Measurements from ENCODE around the gene PXT1.
"Not testable (repeated sequence)": the region's sequence is repeated elsewhere in the genome, so short reads cannot be mapped to it uniquely, and the experiment has no call there.

The PXT1 gene

DNA sequence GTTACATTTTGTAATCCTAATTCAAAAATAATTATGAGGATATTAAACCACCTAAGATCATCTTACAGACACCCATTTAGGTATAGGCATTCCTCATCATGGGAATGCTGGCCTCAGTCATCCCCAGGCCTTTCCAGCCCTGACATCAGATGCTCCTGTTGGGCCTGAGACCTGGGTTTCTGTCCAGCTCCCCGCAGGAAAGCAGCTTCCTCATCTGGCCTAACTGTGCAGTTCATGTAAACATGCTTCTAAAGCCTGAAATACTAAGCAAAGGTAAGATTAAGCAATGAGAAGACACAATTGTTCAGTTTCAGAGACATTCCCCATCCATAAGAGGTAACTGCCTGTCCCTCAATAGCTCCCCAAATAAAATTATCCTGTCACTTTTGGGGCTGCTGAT lies 74.2 kb downstream of the PXT1 start:
- DNase-seq = no peak

DNA sequence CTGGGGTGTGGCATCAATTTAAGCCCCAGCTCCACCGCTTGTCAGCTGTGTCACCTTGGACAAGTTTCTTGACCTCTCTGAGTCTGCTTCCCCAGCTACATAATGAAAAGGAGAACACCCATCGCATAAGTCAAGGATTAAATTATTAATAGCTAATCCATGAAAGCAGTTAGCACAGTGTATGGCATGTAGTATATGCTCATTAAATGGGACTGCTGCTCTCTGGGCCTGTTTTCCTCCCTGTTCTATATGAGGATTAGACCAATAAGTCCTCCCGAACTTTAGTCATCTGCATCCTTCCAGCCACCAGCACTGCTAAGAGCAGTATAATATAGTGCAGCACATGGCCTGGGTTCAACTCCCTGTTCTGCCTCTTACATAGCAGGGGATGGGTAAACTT lies 74.9 kb downstream of the PXT1 start:
- no peak for DNase-seq

DNA sequence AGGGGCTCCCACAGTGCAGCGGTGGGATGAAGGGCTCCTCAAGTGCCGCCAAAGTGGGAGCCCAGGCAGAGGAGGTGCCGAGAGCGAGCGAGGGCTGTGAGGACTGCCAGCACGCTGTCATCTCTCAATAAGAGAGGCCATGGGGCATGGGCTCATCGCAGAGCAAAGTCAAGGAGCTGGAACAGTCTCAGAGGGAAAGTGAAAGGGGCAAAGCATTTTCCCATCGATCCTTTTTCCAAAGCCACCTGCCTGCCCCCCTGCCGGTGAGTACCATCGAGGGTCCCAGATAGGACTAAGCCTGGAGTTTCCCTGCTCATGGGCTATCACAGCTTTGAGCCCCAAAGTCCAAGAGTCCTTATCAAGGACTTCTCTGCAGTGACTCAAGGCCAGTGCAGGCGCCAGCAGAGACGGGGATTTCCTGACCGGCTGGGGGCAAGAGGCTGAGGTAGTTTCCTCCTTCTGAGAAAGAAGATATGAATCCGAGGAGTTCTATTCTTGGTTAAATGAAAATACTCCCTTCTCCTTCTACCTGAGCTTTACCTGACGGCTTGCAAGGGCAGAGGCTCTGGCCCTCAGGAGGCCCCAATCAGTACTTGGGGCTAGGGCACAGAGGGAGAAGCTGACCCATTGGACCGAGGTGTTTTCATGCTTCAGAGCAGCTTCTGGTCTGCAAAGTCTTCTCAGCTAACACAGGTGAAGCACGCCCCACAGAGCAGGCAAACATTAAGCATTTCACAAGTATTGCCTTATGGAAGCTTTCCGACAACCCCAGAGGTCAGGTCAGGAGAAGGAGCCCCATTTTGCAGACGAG lies 77.8 kb downstream of the PXT1 start:
- DNase-seq = no peak

DNA sequence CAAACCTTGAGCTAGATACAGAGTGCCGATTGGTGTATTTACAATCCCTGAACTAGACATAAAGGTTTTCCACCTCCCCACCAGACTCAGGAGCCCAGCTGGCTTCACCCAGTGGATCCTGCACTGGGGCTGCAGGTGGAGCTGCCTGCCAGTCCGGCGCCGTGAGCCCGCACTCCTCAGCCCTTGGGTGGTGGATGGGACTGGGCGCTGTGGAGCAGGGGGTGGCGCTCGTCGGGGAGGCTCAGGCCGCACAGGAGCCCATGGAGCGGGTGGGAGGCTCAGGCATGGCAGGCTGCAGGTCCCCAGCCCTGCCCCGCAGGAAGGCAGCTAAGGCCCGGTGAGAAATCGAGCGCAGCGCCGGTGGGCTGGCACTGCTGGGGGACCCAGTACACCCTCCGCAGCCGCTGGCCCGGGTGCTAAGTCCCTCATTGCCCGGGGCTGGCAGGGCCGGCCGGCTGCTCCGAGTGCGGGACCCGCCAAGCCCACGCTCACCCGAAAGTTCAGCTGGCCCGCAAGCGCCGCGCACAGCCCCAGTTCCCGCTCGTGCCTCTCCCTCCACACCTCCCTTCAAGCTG lies 78.5 kb downstream of the PXT1 start:
- DNase-seq = not testable (repeated sequence)

DNA sequence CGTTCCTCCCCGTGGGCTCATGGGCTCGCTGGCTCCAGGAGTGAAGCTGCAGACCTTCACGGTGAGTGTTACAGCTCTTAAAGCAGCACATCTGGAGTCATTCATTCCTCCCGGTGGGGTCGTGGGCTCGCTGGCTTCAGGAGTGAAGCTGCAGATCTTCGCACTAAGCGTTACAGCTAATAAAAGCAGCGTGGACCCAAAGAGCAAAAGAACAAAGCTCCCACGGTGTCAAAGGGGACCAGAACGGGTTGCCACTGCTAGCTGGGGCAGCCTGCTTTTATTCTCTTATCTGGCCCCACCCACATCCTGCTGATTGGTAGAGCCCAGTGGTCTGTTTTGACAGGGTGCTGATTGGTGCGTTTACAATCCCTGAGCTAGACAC lies 79.3 kb downstream of the PXT1 start:
- not testable (repeated sequence) for DNase-seq

DNA sequence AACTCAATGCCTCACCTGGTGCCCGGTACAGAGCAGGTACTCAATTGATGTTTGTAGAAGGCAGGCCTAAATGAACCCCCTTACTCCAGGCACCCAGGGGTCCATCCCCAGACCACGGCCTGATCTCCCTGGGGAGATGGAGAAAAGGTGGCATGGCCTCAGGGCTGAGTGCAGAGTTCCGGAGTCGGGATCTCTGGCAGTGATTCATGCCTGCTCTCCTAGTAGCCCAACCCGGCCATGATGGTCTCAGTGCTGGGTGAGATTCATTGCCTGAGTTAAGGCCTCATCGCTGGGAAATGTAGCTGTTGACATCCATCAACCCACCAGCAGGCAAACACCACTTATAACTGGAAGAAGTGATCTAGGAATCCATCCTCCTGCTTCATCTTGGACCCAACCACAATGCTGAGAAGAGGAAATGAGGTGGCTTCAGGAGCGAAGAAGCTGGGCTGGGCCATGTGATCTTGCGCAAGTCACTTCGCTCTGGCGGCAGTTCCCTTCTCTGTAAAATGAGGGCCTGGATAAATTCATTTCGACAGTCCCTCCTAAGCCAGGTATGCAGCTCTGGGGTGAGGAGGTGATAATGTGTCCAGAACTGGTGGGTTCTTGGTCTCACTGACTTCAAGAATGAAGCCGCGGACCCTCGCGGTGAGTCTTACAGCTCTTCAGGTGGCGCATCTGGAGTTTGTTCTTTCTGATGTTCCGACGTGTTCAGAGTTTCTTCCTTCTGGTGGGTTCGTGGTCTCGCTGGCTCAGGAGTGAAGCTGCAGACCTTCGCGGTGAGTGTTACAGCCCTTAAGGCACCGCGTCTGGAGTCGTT lies 79.9 kb downstream of the PXT1 start:
- no peak for DNase-seq

DNA sequence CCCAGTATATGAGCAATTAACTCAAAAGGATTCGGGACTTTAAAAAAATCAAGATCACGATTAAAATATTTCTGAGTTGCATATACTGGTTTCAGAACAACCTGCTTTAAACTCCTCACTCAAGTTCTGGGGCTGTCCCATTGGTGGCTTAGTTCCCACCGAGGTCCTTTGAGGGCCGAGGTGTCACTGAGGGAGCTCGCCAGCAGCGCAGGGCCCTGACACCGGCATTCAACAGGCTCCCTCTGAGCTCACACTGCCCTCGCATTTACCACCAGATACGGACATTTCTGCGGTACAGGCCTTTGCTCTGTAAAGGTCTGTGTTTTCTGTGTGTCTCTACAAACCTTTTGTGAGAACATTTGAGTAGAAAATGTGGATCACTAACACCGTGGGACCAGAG lies 81.6 kb downstream of the PXT1 start:
- DNase-seq = no peak

DNA sequence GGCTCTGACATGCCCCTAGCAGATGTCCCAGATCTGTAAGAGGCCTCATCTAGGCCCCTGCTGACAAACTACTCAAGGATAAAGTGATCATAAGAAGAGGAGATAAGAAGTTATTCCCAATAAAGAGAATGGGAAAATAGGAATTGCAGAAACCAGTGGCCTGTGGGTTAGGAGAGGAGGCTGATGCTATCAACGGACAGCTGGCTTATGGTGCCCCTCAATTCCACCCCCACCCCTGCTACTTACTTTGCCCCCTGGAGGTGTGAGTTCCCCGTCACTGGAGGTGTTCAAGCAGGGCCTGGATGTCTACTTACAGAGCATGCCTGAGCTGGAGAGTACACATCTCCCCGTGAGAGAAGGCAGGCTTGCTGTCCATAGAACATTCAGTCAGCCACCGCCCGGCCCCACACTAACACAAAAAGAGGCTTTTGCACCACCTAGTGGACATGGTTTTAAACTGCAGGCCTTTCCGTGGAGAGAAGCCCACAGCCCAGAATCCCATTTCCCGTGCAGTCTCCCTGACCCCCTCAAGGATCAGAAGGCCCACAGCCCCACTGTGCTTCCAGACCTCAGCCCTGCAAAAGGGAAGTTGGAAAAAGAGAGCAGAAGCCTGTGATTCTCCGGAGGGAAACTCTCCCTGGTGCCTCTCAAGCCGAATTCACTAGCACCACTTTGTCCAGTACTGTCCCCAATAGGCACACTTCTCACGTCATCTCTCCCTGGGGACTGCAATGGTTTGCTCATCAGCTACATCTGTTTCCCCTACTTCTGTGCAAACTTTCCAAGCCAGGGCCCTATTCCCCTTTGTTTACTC lies 82.2 kb downstream of the PXT1 start:
- DNase-seq = peak; percentile 70

DNA sequence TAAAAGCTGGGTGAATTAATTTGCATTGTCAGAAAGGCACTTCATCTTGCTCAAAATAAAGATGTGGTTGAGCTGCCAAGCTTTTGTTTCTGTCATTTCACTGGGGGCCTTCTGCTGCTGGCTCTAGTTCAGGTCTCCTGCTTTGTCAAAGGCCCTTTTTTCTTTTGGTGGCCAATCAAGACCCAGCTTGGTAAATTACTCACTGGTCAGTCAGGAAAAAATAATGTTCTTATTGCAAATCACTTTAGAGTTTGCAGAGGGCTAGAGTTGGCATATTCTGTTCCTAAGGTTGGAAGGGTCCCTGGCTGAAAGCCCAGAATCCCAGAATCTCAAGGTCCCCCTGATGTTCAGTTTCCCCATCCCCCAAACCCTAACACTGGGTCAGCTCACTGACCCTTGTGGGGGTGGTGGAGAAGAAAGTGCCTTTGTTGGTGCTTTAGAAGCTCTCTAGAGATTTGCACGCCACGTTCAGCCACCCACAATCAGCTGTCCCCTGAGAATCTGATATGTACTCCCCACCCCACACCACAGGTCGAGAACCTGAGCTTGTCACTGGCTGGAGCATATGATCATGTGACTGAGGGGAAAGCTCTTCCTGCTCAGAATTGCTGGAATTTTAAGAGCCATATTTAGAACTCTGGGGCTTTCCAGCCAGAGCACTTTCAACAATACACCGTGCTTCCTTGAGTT lies 84.3 kb downstream of the PXT1 start:
- no peak for DNase-seq

DNA sequence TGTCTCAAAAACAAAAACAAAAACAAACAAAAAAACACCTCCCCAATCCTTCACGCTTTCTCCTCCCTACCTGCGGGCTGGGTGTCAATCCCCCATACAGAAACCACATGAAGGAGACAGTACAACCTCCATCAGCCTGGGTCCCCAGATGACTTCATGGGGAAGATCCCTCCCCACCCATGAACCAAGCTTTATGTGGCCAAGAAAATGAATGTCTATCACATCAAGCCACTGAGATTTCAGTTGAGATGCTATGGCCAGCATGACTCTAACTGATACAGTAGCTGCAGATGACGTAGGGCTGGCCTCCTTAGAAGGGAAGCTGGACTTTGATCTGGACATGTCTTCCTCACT lies 84.8 kb downstream of the PXT1 start:
- no peak for DNase-seq

DNA sequence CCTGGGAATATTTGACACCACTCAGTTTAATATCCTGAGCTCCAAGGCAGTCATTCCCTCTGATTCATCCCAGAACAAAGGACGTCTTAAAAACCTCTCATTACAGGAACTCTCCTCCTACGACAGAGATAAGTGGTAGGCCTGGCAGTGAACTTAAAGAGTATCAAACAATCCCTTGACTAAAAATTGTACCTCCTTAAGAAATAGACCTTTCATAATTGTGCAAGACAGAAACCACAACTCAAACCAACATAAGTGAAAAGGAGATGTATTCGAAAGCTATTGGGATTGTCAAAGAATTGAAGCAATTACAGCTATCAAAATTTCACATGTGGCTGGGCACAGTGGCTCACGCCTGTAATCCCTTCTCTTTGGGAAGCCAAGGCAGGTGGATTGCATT lies 86.8 kb downstream of the PXT1 start:
- no peak for DNase-seq

DNA sequence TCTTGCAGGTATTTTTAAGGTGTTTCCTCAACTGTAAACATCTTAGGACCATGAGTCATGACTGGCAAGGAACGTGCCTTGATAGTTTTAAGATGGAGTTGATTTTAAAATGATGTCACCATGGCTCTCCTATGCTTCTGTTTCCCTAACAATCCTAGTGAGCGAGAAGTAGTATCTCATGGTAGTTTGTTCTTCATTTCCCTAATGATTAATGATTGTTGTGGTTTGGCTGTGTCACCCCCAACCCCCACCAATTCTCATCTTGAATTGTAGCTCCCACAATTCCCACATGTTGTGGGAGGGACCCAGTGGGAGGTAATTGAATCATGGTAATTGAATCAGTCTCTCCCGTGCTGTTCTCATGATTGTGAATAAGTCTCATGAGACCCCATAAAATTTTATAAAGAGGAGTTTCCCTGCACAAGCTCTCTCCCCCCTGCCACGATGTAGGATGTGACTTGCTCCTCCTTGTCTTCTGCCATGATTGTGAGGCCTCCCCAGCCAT lies 89.2 kb downstream of the PXT1 start:
- no peak for DNase-seq

DNA sequence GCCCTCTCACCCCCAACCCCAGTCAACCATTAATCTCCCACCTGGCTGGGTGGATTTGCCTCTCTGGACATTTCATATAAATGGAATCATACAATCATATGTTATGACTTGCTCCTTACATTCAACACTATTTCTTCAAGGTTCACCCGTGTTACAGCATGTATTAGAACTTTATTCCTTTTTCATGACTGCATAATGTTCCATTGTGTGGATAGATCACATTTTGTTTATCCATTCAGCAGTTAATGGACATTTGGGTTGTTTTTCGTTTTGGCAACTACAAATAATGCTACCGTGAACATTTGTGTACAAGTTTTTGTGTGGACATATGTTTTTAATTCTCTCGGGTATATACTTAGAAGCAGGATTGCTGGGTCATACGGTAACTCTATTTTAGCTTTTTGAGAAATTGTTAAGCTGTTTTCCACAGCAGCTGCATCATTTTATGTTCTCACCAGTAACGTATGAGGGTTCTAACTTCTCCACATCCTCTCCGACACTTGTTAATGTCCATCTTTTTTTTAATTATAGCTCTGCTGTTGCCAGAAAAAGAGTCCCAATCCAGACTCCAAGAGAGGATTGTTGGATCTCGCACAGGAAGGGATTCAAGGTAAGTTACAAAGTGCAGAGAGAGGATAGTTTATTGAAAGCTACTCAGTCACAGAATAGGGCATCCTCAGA lies 90.0 kb downstream of the PXT1 start:
- no peak for DNase-seq

DNA sequence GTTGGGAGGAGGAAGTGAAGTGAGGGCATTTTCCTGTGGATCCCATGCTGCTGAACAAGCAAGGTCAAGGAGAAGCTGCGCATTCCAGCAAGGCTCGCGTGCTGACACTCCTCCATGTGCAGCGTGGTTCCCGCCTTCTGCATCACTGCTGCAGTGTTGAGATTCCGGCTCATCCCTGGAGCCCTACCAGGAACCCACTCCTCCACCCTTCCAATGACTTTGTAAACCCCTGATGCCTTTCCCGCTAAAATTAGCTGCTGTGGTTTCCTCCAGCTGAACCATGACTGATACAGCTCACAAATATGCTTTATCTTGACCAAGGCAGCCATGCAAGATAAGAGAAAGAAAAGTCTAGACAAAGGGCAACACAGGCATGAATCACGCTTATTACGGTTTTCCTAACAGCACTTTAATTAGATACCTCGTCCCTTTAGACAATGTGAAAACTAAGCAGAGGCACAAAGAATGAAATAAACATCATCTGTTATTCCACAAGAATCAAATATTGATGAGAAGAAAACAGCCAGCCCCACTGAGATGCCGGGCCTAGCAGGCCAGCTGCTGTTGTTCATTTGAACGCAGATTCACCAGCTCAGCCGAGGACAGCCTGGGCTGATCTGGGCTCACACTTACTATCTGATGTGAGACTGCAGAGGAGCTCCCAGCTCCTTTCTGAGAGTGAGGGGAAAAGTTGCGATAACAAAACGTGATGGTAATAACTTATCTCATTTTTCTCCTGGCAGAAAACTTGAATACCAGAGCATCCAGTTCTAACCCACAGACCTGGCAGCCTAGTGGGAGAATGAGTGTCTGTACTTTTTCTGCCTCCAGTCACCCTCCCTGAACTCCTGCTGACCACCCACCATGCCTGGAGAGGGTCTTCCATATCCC lies 91.7 kb downstream of the PXT1 start:
- no peak for DNase-seq

DNA sequence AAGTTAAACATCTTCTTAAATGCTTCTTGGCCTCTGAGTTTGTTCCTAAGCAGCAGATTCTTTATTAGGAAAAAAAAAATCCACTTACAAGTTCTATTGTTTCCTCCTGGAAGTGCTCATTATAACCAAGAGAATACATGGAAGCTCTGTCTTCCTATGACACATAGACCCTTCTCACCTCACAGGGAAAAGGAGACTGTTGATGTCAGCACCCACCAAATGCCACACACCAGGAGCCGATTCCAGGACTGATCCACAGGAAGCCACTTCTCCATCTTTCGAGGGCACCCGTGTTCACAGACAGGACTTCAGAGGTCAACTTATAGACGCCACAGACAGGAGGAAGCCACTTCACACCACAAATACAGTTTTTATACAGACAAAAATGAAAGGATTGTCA lies 92.6 kb downstream of the PXT1 start:
- no peak for DNase-seq

DNA sequence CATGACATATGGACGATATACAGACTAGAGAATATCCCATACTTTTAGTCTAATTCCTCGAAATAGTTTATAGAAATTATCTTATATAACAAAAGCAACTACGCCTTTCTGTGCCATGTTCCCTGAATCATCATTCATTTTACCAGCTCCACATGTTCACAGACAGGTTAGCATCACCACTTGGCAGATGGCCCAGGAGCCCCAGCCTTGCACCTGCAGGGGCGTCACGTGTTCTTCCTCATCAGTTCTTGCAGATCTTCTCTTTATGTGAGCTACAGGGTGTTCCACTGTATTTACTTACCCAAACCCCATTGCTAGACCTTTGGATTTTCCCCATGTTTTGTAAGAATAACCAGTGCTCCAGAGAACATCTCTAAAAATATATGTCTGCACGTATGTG lies 93.4 kb downstream of the PXT1 start:
- DNase-seq = peak; percentile 30

DNA sequence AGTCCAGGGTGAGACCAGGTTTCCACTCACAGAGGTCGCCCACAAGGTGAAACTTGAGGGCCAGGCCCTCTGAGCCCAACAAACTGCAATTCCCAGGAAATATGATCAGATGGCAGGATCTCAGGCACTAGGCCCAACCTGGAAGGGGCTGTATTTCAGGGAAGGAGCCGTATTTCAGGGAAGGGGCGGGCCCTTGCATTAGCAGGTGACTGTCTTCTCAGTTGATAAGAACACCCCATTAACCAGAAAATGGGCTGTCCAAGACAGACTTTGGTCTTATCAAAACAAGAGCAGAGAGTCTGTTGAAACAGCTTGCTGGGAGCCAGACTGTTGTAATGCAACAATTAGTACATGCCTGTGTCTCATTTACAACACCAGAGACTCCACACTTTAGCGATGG lies 95.0 kb downstream of the PXT1 start:
- DNase-seq = no peak

DNA sequence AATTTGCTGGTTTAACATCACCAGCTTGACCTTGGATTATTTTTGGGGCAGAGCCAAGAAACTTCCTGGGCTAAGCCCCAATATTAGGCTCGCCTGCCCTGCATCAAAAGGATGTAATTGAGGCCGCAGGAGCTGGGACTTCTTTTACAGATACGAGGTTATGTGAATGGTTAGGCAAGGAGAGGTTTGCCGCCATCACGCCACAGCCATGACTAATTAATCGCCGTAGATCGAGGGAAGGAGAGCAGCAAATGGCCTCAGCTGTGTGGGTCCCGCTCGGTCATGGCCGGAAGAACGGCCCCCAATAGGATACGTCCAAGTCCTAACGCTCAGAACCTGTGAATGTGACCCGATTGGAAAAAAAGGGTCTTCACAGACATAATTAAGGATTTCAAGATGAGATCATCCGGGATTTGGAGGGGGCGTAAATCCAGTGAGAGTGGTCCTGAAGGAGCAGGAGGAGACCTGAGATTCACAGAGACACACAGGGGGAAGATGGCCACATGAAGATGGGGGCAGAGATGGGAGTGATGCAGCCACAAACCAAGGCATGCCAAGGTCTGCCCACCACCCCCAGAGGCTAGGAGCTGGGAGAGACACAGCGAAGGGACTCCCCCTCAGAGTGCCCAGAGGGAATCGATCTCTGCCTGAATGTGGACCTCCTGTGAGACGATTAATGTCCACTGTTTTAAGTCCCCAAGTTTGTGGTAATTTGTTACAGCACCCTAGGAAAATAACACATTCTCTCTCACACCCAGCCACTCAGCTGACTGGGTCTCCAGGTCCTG lies 96.0 kb downstream of the PXT1 start:
- DNase-seq = no peak

DNA sequence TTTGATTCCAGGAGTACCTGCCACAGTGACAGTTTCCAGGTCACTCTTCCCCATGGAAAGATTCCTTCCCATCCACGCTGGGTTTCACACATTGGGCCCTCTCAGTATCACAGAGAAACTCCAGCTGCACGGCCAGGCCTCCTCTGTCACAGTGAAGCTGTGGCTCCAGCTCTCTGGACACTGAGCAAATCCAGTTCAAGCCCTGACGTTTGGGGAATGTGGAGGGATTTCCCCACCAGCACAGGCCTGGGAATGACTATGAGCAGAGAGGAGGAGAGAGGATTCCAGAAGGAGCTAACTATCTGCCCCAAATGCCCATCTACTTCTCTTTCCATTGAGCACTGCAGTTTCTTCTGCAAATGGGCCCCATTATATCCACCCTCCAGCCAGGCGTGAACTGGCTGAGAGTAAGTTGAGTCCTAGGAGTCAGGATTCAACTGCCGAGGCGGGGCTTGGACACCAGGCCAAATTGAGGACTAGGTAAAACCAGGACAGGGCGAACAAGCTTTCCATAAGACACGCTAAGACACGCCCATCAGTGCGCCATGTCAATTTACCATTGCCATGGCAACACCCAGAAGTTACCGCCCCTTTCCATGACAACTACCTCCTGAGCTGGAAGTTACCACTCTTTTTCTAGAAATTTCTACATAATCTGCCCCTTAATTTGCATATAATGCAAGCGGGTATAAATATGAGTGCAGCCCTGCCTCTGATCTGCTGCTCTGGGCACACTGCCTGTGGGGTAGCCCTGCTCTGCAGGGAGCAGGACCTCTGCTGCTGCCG lies 96.8 kb downstream of the PXT1 start:
- DNase-seq = no peak
